Endothelial cell of umbilical vein (primary cell): ENCODE data around the gene LEUTX. TPM values are rescaled to one million over a fixed set of nuclear protein-coding genes. Genes with fewer than 3 reads are reported as not detected.

Source experiments
- BruUV-seq: library from RNA; stranded (reverse); fragments of 400-500 nt; replicated peaks from 2 replicates; lab custom pipeline; 2021; lab: Mats Ljungman, UMichigan
- CTCF ChIA-PET: fragments of 300-600, 350-600 bp; sonication (Branson Sonifier 250); formaldehyde crosslinking; loops from one replicate; lab custom pipeline; 2021; ENCODE audit warnings: antibody characterized with exemption, inconsistent platforms; lab: Charles Lee
- POLR2A ChIA-PET: fragments of 300-600, 350-600 bp; sonication (Branson Sonifier 250); formaldehyde crosslinking; loops from one replicate; lab custom pipeline; 2021; ENCODE audit warnings: antibody characterized with exemption, inconsistent platforms; lab: Charles Lee
- DNase-seq: peaks from one replicate; pipeline ENCODE4 v3.0.0-alpha.2; 2011; ENCODE audit warnings: low read depth, low spot score
- FAIRE-seq: peaks from 2 replicates; lab custom pipeline; 2011; peaks lifted over from hg19 to GRCh38; lab: Jason Lieb, UNC
- H2AFZ ChIP-seq: 2 replicates; pipeline ENCODE4 v1.6.0; 2012; ENCODE audit warnings: low read depth, low read length, control low read depth, inconsistent platforms
- H3K27ac ChIP-seq: 2 replicates; pipeline ENCODE4 v1.5.1; 2011; ENCODE audit warnings: low read depth, mild to moderate bottlenecking, control low read depth, low read length, moderate library complexity; ENCODE audit not compliant: insufficient read depth
- H3K27me3 ChIP-seq, 2 experiments: 2 replicates each; pipeline versions ENCODE4 v1.6.0 to v1.6.1; 2011; ENCODE audit warnings: low read length in 2 of 2, mixed read lengths in 1 of 2; ENCODE audit not compliant: control insufficient read depth in 2 of 2, insufficient read depth in 2 of 2
- H3K36me3 ChIP-seq, 2 experiments: 2 replicates in 1 of 2; 3 replicates in 1 of 2; pipeline ENCODE4 v1.5.1; 2011; ENCODE audit warnings: low read length in 2 of 2, mild to moderate bottlenecking in 1 of 2, moderate library complexity in 1 of 2; ENCODE audit not compliant: control insufficient read depth in 2 of 2, insufficient read depth in 2 of 2; ENCODE audit errors: extremely low read depth in 1 of 2
- H3K4me1 ChIP-seq: 3 replicates; pipeline ENCODE4 v1.5.1; 2011; ENCODE audit warnings: mild to moderate bottlenecking, low read length; ENCODE audit not compliant: control insufficient read depth, insufficient read depth; ENCODE audit errors: extremely low read depth
- H3K4me2 ChIP-seq: 2 replicates; pipeline ENCODE4 v1.6.1; 2011; ENCODE audit warnings: low read length, control low read depth, mixed read lengths; ENCODE audit not compliant: insufficient read depth
- H3K4me3 ChIP-seq, 3 experiments: fragments of 200-600 bp in 1 of 3; sonication (generic), shearing (Covaris generic) in 1 of 3; replicated peaks in 1 of 3; 2 replicates each; pipeline ENCODE4 v1.5.1; 2011 to 2016; ENCODE audit warnings: control low read depth in 3 of 3, low read length in 3 of 3, mild to moderate bottlenecking in 2 of 3, inconsistent platforms in 1 of 3, low read depth in 1 of 3, moderate library complexity in 1 of 3; ENCODE audit not compliant: insufficient read depth in 1 of 3
- H3K79me2 ChIP-seq: 2 replicates; pipeline ENCODE4 v1.6.0; 2012; ENCODE audit warnings: low read length, inconsistent platforms; ENCODE audit not compliant: control insufficient read depth, insufficient read depth
- H3K9ac ChIP-seq: replicated peaks from 2 replicates; pipeline ENCODE3; 2011; ENCODE audit warnings: low read length, control low read depth; ENCODE audit not compliant: insufficient read depth; ENCODE audit errors: extremely low read depth
- H3K9me1 ChIP-seq: replicated peaks from 3 replicates; pipeline ENCODE4 v1.6.0; 2011; ENCODE audit warnings: mild to moderate bottlenecking, low read length; ENCODE audit not compliant: control insufficient read depth, insufficient read depth; ENCODE audit errors: extremely low read depth
- H3K9me3 ChIP-seq: replicated peaks from 2 replicates; pipeline ENCODE4 v1.5.1; 2012; ENCODE audit warnings: low read length, inconsistent platforms; ENCODE audit not compliant: control insufficient read depth, insufficient read depth
- H4K20me1 ChIP-seq: replicated peaks from 2 replicates; pipeline ENCODE3; 2011; ENCODE audit warnings: mild to moderate bottlenecking, low read length; ENCODE audit not compliant: control insufficient read depth, insufficient read depth; ENCODE audit errors: extremely low read depth
- CTCF ChIP-seq, 2 donors: IDR thresholded peaks; 1 replicate in 1 of 2; 2 replicates in 1 of 2; pipeline ENCODE4 v1.5.1; 2011; ENCODE audit warnings: low read length in 2 of 2, mild to moderate bottlenecking in 2 of 2, moderate library complexity in 2 of 2, control low read depth in 1 of 2, inconsistent platforms in 1 of 2, low read depth in 1 of 2; ENCODE audit not compliant: insufficient read depth in 1 of 2; ENCODE audit errors: extremely low read depth in 1 of 2
- EZH2 ChIP-seq: IDR thresholded peaks from 2 replicates; pipeline ENCODE4 v1.6.1; 2012; ENCODE audit warnings: borderline replicate concordance, low read depth, mild to moderate bottlenecking, moderate library complexity, low read length, inconsistent platforms; ENCODE audit not compliant: severe bottlenecking
- FOS ChIP-seq: IDR thresholded peaks from 2 replicates; pipeline ENCODE4 v1.6.1; 2011; ENCODE audit warnings: mild to moderate bottlenecking, low read length, moderate library complexity, borderline replicate concordance; ENCODE audit not compliant: insufficient read depth
- GATA2 ChIP-seq: IDR thresholded peaks from 2 replicates; pipeline ENCODE4 v1.7.0; 2011; ENCODE audit warnings: low read depth, mild to moderate bottlenecking, moderate library complexity, mixed read lengths, low read length; ENCODE audit not compliant: insufficient read length, insufficient read depth
- JUN ChIP-seq: IDR thresholded peaks from 2 replicates; pipeline ENCODE4 v1.6.1; 2011; ENCODE audit warnings: borderline replicate concordance, low read depth; ENCODE audit not compliant: insufficient read length, insufficient read depth
- MYC ChIP-seq: IDR thresholded peaks from one replicate; pipeline ENCODE4 v1.6.1; 2011; ENCODE audit warnings: mild to moderate bottlenecking, low read depth, low read length
- POLR2A ChIP-seq: IDR thresholded peaks from 2 replicates; pipeline ENCODE4 v1.6.1; 2012; ENCODE audit warnings: low read depth, mild to moderate bottlenecking, control low read depth, low read length
- POLR2AphosphoS5 ChIP-seq: IDR thresholded peaks from 2 replicates; pipeline ENCODE4 v1.6.1; 2012; ENCODE audit warnings: low read depth, mild to moderate bottlenecking, control low read depth, low read length, moderate library complexity; ENCODE audit not compliant: insufficient read depth
- dilution Hi-C: fragments of 300-500 bp; cut with MboI; formaldehyde crosslinking; loops from one replicate; pipeline ENCODE4 v1.15.0; 2019; ENCODE audit warnings: low sequenced_read_pairs; ENCODE audit not compliant: extremely low pct_ligation_motif_present
- intact Hi-C: fragments of 100-400 bp; cut with micrococcal nuclease; formaldehyde crosslinking; loops from one replicate; pipeline ENCODE4 v1.10.0; 2022
- polyA plus RNA-seq, 4 experiments: library from polyadenylated mRNA; depleted of rRNA in 3 of 4; stranded (reverse) in 3 of 4; unstranded in 1 of 4; fragments of >200 nt; gene quantifications; 2 replicates each; pipeline versions ENCODE4 v1.2.1 to v1.2.3, GENCODE V29; 2011 to 2012; ENCODE audit warnings: missing spikeins in 1 of 4
- total RNA-seq: library from RNA; stranded (reverse); gene quantifications from 2 replicates; pipeline ENCODE4 v1.2.3, GENCODE V29; 2021
- TF ChIP-seq, protein P1 (sequence below): IDR thresholded peaks from 2 replicates; pipeline ENCODE4 v1.6.1; 2011; ENCODE audit not compliant: insufficient read depth, insufficient read length

The LEUTX gene
- total and polyA plus RNA-seq, 2 donors (not counting 3 experiments of a cell fraction or from before 2014, with no cell fraction given) = not detected

- TF ChIP-seq FOS (no peak), GATA2 (no peak), POLR2A (no peak), JUN (no peak), MYC (no peak), CTCF (IDR thresholded peaks at IDR 0.05; ENCODE audit: extremely low read depth in 1 of 2, insufficient read depth in 1 of 2, low read depth in 1 of 2, low read length in 2 of 2) (no peak), EZH2 (no peak), POLR2AphosphoS5 (no peak)
- TF ChIP-seq, protein P1, sequence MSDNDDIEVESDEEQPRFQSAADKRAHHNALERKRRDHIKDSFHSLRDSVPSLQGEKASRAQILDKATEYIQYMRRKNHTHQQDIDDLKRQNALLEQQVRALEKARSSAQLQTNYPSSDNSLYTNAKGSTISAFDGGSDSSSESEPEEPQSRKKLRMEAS = no peak
- no TSS peak for BruUV-seq
- Histone ChIP-seq H3K9me3 (no peaks in the 10 kb centered on the region), H3K36me3 (peaks cover 2 to 33% of the 10 kb centered on the region in 2 experiments), H2AFZ (peak overlapping the region; percentile 44), H4K20me1 (no peaks in the 10 kb centered on the region), H3K4me2 (peak overlapping the region; percentile 48), H3K9me1 (no peaks in the 10 kb centered on the region), H3K9ac (peak overlapping the region; percentile 81), H3K27me3 (no peaks in the 10 kb centered on the region), H3K4me1 (peaks cover 8% of the 10 kb centered on the region), H3K79me2 (peaks cover 8% of the 10 kb centered on the region), H3K4me3 (peak overlapping the region; percentile 55 to 93 (median 66)), H3K27ac (peak overlapping the region; percentile 77)
- DNase-seq = no peak
- dilution Hi-C loops (no loop called here), intact Hi-C loops (loop anchor here (1.0 to 5.0 kb wide), 3 partner anchors 9 to 594 kb away; partner anchors contain the start of genes FBL and SERTAD1)
- CTCF ChIA-PET = interaction anchor here (1.1 to 2.1 kb wide), 3 partner anchors 8 to 40 kb away, joined by 4 to 31 read pairs (median 15); no protein-coding TSS in a partner anchor
- POLR2A ChIA-PET = interaction anchor here (0.6 to 1.6 kb wide), 4 partner anchors 8 to 40 kb away, joined by 3 to 8 read pairs (median 4); no protein-coding TSS in a partner anchor
- no peak for FAIRE-seq
Measured at GRCh38 chr19:39833160-39833463, 54.5 kb downstream of the LEUTX start.
